SU-DHL-6 (cell line): ENCODE results near the gene SLC17A8.
"Not testable (repeated sequence)": the region's sequence is repeated elsewhere in the genome, so short reads cannot be mapped to it uniquely, and the experiment has no call there.

Experiments
- CTCF ChIP-seq: fragments of 200-600 bp; sonication (generic); IDR thresholded peaks from one replicate; pipeline ENCODE4 v1.5.1; 2017; ENCODE audit warnings: antibody characterized with exemption, mild to moderate bottlenecking, low read length, moderate library complexity; ENCODE audit not compliant: insufficient read depth, poor library complexity, severe bottlenecking
- EZH2phosphoT487 ChIP-seq: fragments of 200-600 bp; sonication (generic), shearing (Covaris generic); conservative IDR thresholded peaks from 2 replicates; pipeline ENCODE4 v1.6.1; 2018; ENCODE audit warnings: mild to moderate bottlenecking, antibody characterized with exemption, low read length, moderate library complexity, mixed read lengths

GRCh38 chr12:100308138-100308537, 48.7 kb upstream of the SLC17A8 start:
- not testable (repeated sequence) for TF ChIP-seq CTCF, EZH2phosphoT487
